ENCODE measurements around the gene CAMTA1.

The CAMTA1 gene

GRCh38 chr1:7454052-7454815, 669.0 kb downstream of the CAMTA1 start:
- peak; percentile 51 to 69 (median 54) for DNase-seq

GRCh38 chr1:7454895-7455784, 669.9 kb downstream of the CAMTA1 start:
- DNase-seq = no peak

- no peak for DNase-seq
Observed at GRCh38 chr1:7455796-7456721, 670.8 kb downstream of the CAMTA1 start.

GRCh38 chr1:7456722-7457082, 671.4 kb downstream of the CAMTA1 start:
- DNase-seq = no peak

GRCh38 chr1:7457811-7458210, 672.6 kb downstream of the CAMTA1 start:
- peak in 1 of 3 donors; percentile 31 for DNase-seq

- DNase-seq = no peak
Observed at GRCh38 chr1:7458946-7459345, 673.7 kb downstream of the CAMTA1 start.

GRCh38 chr1:7459914-7460313, 674.7 kb downstream of the CAMTA1 start:
- no peak for DNase-seq

- DNase-seq = no peak
Observed at GRCh38 chr1:7460807-7461206, 675.6 kb downstream of the CAMTA1 start.

GRCh38 chr1:7462617-7463016, 677.4 kb downstream of the CAMTA1 start:
- DNase-seq = no peak

GRCh38 chr1:7463526-7463925, 678.3 kb downstream of the CAMTA1 start:
- DNase-seq = no peak

- DNase-seq = no peak
Observed at GRCh38 chr1:7464736-7465135, 679.5 kb downstream of the CAMTA1 start.

GRCh38 chr1:7467476-7468175, 682.4 kb downstream of the CAMTA1 start:
- DNase-seq = no peak

GRCh38 chr1:7468248-7468647, 683.0 kb downstream of the CAMTA1 start:
- DNase-seq = no peak

GRCh38 chr1:7469255-7469938, 684.1 kb downstream of the CAMTA1 start:
- DNase-seq = no peak

GRCh38 chr1:7470904-7471638, 685.8 kb downstream of the CAMTA1 start:
- DNase-seq = peak; percentile 14 to 24 (median 20)

GRCh38 chr1:7471836-7472235, 686.6 kb downstream of the CAMTA1 start:
- DNase-seq = no peak

GRCh38 chr1:7473223-7474142, 688.2 kb downstream of the CAMTA1 start:
- no peak for DNase-seq

GRCh38 chr1:7474143-7474490, 688.9 kb downstream of the CAMTA1 start:
- no peak for DNase-seq

GRCh38 chr1:7474786-7475502, 689.7 kb downstream of the CAMTA1 start:
- no peak for DNase-seq
